ENCODE data around the gene RNPEPL1. TPM values are rescaled to one million over a fixed set of nuclear protein-coding genes. Genes with fewer than 3 reads are reported as not detected.

The RNPEPL1 gene, protein sequence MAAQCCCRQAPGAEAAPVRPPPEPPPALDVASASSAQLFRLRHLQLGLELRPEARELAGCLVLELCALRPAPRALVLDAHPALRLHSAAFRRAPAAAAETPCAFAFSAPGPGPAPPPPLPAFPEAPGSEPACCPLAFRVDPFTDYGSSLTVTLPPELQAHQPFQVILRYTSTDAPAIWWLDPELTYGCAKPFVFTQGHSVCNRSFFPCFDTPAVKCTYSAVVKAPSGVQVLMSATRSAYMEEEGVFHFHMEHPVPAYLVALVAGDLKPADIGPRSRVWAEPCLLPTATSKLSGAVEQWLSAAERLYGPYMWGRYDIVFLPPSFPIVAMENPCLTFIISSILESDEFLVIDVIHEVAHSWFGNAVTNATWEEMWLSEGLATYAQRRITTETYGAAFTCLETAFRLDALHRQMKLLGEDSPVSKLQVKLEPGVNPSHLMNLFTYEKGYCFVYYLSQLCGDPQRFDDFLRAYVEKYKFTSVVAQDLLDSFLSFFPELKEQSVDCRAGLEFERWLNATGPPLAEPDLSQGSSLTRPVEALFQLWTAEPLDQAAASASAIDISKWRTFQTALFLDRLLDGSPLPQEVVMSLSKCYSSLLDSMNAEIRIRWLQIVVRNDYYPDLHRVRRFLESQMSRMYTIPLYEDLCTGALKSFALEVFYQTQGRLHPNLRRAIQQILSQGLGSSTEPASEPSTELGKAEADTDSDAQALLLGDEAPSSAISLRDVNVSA
- 100 to 1,000 TPM; 140 to 145 TPM for total RNA-seq
- 100 to 1,000 TPM in 1 of 2 donors, 10 to 100 TPM in 1; 13.6 to 100 TPM for polyA plus RNA-seq

DNA sequence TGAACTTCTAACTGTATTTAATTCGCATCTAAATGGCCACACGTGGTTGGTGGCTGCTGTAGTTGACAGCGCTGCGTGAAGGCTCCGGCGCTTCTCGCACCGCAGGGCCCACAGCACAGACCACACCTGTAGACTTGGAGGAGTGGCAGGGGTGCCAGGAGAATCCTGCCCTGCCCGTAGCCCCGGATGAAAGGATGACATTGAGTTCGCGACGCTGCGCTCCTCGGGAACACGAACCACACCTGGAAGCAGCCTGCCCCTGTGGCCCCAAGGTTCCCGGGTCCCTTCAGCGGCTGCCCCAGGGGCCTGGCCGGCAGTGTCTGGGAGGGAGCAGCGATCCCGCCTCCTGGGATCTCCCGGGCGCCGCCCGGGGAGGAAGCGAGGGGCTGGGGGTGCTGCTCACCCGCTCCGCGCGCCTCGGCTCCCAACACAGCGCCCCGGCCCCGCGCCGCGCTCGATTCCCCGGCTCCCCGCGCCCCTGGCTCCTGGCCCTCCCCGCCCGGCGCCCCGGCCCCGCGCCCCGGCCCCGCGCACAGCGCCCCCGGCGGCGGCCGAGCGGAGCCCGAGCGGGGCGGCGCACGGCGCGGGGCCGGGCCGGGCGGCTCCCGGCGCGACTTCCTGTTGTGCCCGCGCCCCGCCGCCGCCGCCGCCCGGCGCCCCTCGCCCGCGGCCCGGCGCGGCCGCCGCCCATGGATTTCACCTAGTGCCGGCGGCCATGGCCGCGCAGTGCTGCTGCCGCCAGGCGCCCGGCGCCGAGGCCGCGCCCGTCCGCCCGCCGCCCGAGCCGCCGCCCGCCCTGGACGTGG, at the start of gene RNPEPL1:
Gene RNPEPL1, plus strand, starts transcription at position 613 of the 806 bp plus-strand sequence. Its CDS starts 103 bp downstream, at position 716.
- Histone ChIP-seq H3K27me3 (ENCODE audit: insufficient read depth, low read length) (no peaks in the 10 kb centered on the region), H3K27ac (ENCODE audit: low read depth, low read length) (peak within 1 kb of the TSS; percentile 85), H3K9me3 (ENCODE audit: control insufficient read depth in 1 of 2, low read length in 2 of 2) (no peaks in the 10 kb centered on the region), H3K4me1 (ENCODE audit: insufficient read depth, low read length) (peaks cover 75% of the 10 kb centered on the region), H3K4me3 (ENCODE audit: low read length in 2 of 2) (peak within 1 kb of the TSS; percentile 87 to 88), H3K36me3 (ENCODE audit: insufficient read depth, low read length) (peaks cover 5% of the 10 kb centered on the region)
- DNase-seq = peak; percentile 53 to 76 (median 58)
- Mint-ChIP-seq H3K9me3 (no peaks in the 10 kb centered on the region), H3K27me3 (no peaks in the 10 kb centered on the region), H3K36me3 (peaks cover 11 to 52% of the 10 kb centered on the region in 2 donors), H3K27ac (peak within 1 kb of the TSS; percentile 94 to 99 (median 98)), H3K4me3 (peak within 1 kb of the TSS; percentile 90 to 96 (median 94)), H3K4me1 (peaks cover 41 to 76% (median 62%) of the 10 kb centered on the region in 4 donors)
- CTCF ChIA-PET (ENCODE audit: partially characterized antibody) = interaction anchor here (0.6 to 3.5 kb wide), 5 partner anchors 10 to 54 kb away, joined by 3 to 61 read pairs (median 11); partner anchors contain the start of gene CAPN10
- intact Hi-C loops (cut with micrococcal nuclease) = loop anchor here (1.0 to 10.0 kb wide), 6 partner anchors 8 to 1314 kb away; partner anchors contain the start of genes ATG4B, DTYMK, DUSP28 and GPC1
- POLR2A ChIA-PET (ENCODE audit: partially characterized antibody) = interaction anchor here (1.1 to 20.6 kb wide), 8 partner anchors 10 to 137 kb away, joined by 3 to 461 read pairs (median 38); partner anchors contain the start of genes ANKMY1, CAPN10, DUSP28 and GPR35

DNA sequence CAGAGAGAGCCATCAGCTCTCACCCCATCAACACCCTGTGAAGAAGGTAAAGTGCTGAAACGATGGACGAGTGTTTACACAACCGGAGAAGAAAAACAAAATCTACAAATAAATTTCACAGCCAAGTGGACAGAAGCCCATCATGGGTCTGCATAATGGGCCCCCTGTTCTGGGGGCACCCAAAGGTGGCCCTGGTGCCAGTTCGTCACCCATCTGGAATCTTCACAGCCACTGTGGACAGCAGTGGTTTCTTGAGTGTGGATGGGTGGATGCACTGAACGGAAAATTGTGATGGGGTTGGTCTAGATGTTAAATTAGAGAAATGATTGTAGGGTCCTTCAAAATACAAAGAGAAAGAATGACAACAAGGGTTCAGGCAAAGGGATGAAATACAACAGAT, 49.3 kb upstream of the RNPEPL1 start:
- Mint-ChIP-seq H3K27me3 (peaks cover 0 to 1% of the 10 kb centered on the region in 2 donors), H3K9me3 (no peaks in the 10 kb centered on the region), H3K4me3 (no peak overlapping the region), H3K27ac (no peak overlapping the region), H3K36me3 (peaks cover 20 to 29% of the 10 kb centered on the region in 2 donors), H3K4me1 (peaks cover 4 to 14% (median 11%) of the 10 kb centered on the region in 4 donors)
- H3K4me3 ChIP-seq (ENCODE audit: low read length in 2 of 2) = no peak overlapping the region
- no peaks in the 10 kb centered on the region for H3K27me3 ChIP-seq (ENCODE audit: insufficient read depth, low read length)
- H3K36me3 ChIP-seq (ENCODE audit: insufficient read depth, low read length) = peaks cover 11% of the 10 kb centered on the region
- ChIA-PET CTCF (ENCODE audit: partially characterized antibody) (no interaction called here), POLR2A (ENCODE audit: partially characterized antibody) (interaction anchor here (1.7 kb wide), 1 partner anchor 47 kb away, joined by 4 read pairs; no protein-coding TSS in a partner anchor)
- peaks cover 6% of the 10 kb centered on the region for H3K4me1 ChIP-seq (ENCODE audit: insufficient read depth, low read length)
- intact Hi-C loops (cut with micrococcal nuclease) = loop anchor here (10.0 kb wide), 1 partner anchor 186 kb away; no protein-coding TSS in a partner anchor
- no peak for DNase-seq
- no peak overlapping the region for H3K27ac ChIP-seq (ENCODE audit: low read depth, low read length)
- H3K9me3 ChIP-seq (ENCODE audit: control insufficient read depth in 1 of 2, low read length in 2 of 2) = no peaks in the 10 kb centered on the region

- Mint-ChIP-seq H3K27ac (no peak overlapping the region), H3K9me3 (peaks cover 0 to 3% (median 0%) of the 10 kb centered on the region in 8 donors), H3K27me3 (peaks cover 0 to 1% of the 10 kb centered on the region in 2 donors), H3K36me3 (peaks cover 23 to 35% of the 10 kb centered on the region in 2 donors), H3K4me1 (peaks cover 0 to 8% (median 6%) of the 10 kb centered on the region in 4 donors), H3K4me3 (no peak overlapping the region)
- no peak for DNase-seq
- POLR2A ChIA-PET (ENCODE audit: partially characterized antibody) = no interaction called here
- CTCF ChIA-PET (ENCODE audit: partially characterized antibody) = no interaction called here
- Histone ChIP-seq H3K9me3 (ENCODE audit: control insufficient read depth in 1 of 2, low read length in 2 of 2) (no peaks in the 10 kb centered on the region), H3K27ac (ENCODE audit: low read depth, low read length) (no peak overlapping the region), H3K36me3 (ENCODE audit: insufficient read depth, low read length) (peaks cover 13% of the 10 kb centered on the region), H3K4me3 (ENCODE audit: low read length in 2 of 2) (no peak overlapping the region), H3K27me3 (ENCODE audit: insufficient read depth, low read length) (no peaks in the 10 kb centered on the region), H3K4me1 (ENCODE audit: insufficient read depth, low read length) (peaks cover under 1% of the 10 kb centered on the region)
- intact Hi-C loops (cut with micrococcal nuclease) = loop anchor here (10.0 kb wide), 1 partner anchor 185 kb away; no protein-coding TSS in a partner anchor
Observed at GRCh38 chr2:240519396-240520129, 48.7 kb upstream of the RNPEPL1 start.

GRCh38 chr2:240520130-240520973, 47.9 kb upstream of the RNPEPL1 start:
- peak overlapping the region in 1 of 8 donors; percentile 26 for H3K4me3 Mint-ChIP-seq
- Histone ChIP-seq H3K4me3 (ENCODE audit: low read length in 2 of 2) (no peak overlapping the region), H3K4me1 (ENCODE audit: insufficient read depth, low read length) (no peaks in the 10 kb centered on the region), H3K9me3 (ENCODE audit: control insufficient read depth in 1 of 2, low read length in 2 of 2) (peaks cover 0 to 3% of the 10 kb centered on the region in 2 donors), H3K36me3 (ENCODE audit: insufficient read depth, low read length) (peaks cover 18% of the 10 kb centered on the region), H3K27me3 (ENCODE audit: insufficient read depth, low read length) (no peaks in the 10 kb centered on the region), H3K27ac (ENCODE audit: low read depth, low read length) (no peak overlapping the region)
- intact Hi-C loops (cut with micrococcal nuclease) = no loop called here
- CTCF ChIA-PET (ENCODE audit: partially characterized antibody) = no interaction called here
- peaks cover 0 to 8% (median 6%) of the 10 kb centered on the region in 4 donors for H3K4me1 Mint-ChIP-seq
- H3K36me3 Mint-ChIP-seq = peaks cover 29 to 43% of the 10 kb centered on the region in 2 donors
- peak overlapping the region in 4 of 7 donors; percentile 35 to 79 (median 50) for H3K27ac Mint-ChIP-seq
- H3K27me3 Mint-ChIP-seq = peaks cover 0 to 1% of the 10 kb centered on the region in 2 donors
- DNase-seq = no peak
- POLR2A ChIA-PET (ENCODE audit: partially characterized antibody) = no interaction called here
- peaks cover 0 to 6% (median 1%) of the 10 kb centered on the region in 8 donors for H3K9me3 Mint-ChIP-seq

DNA sequence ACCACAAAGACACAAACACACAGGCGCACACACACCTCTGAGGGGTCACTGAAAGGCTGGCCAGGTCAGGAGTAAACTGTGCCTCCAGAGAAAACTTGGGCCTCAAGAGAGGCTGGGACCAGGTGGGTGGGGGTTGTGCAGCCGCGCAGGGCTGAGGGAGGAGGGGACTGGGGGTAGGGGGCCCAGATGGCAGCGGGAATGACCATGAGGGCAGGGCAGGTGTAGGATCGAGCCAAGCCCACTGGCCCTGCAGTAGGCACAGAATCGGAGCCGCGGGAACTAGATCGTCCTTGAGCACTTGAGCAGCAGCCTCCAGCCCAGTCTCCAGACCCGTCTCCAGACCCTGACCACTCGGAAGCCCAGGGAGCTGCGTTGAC, 47.3 kb upstream of the RNPEPL1 start:
- intact Hi-C loops (cut with micrococcal nuclease) = no loop called here
- ChIA-PET CTCF (ENCODE audit: partially characterized antibody) (no interaction called here), POLR2A (ENCODE audit: partially characterized antibody) (no interaction called here)
- Mint-ChIP-seq H3K9me3 (peaks cover 0 to 6% (median 1%) of the 10 kb centered on the region in 8 donors), H3K36me3 (peaks cover 31 to 47% of the 10 kb centered on the region in 2 donors), H3K27ac (peak overlapping the region in 1 of 7 donors; percentile 41), H3K27me3 (peaks cover 0 to 1% of the 10 kb centered on the region in 2 donors), H3K4me1 (peaks cover 0 to 8% (median 6%) of the 10 kb centered on the region in 4 donors), H3K4me3 (peak overlapping the region in 1 of 8 donors; percentile 26)
- H3K9me3 ChIP-seq (ENCODE audit: control insufficient read depth in 1 of 2, low read length in 2 of 2) = peaks cover 0 to 3% of the 10 kb centered on the region in 2 donors
- no peaks in the 10 kb centered on the region for H3K27me3 ChIP-seq (ENCODE audit: insufficient read depth, low read length)
- peaks cover 23% of the 10 kb centered on the region for H3K36me3 ChIP-seq (ENCODE audit: insufficient read depth, low read length)
- H3K27ac ChIP-seq (ENCODE audit: low read depth, low read length) = no peak overlapping the region
- H3K4me3 ChIP-seq (ENCODE audit: low read length in 2 of 2) = no peak overlapping the region
- no peaks in the 10 kb centered on the region for H3K4me1 ChIP-seq (ENCODE audit: insufficient read depth, low read length)
- no peak for DNase-seq
